CD1c-positive myeloid dendritic cell (primary cell): Measurements from ENCODE around the gene PCSK2.

Experiments used
- DNase-seq: peaks from one replicate; pipeline ENCODE4 v3.0.0-alpha.2; 2016; ENCODE audit errors: extremely low spot score

The PCSK2 gene

DNA sequence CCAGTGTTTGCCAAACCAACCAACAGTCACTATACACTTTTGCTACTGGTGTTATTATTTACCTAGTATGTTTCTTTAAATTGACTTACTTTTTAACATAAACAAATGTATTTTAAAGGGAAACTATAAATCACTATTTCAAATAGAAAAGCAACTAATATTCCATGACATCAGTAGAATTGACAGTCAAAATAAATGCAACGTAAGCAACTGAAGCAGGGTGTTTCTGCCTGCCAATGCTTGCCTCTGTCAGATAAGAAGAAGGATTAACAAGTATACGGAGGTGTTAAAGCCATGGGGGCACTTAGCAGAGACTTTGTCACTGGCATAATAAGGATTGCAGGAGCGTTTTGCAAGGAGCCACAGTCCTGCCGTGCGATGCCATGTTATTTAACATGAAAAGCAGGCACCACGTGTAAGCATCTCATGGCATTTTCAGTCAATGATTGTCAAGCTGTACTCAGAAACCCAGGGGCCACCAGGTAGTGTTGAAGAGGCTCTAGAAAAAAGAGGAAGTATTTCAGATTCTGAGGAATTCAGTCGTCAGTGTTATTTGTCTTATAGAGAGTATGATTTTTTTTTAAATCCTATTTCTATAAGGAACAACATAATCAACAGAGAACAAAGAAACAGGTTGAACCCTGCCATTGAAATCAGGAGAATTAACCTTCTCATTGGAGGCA, 172.6 kb downstream of the PCSK2 start:
- DNase-seq, result no peak

DNA sequence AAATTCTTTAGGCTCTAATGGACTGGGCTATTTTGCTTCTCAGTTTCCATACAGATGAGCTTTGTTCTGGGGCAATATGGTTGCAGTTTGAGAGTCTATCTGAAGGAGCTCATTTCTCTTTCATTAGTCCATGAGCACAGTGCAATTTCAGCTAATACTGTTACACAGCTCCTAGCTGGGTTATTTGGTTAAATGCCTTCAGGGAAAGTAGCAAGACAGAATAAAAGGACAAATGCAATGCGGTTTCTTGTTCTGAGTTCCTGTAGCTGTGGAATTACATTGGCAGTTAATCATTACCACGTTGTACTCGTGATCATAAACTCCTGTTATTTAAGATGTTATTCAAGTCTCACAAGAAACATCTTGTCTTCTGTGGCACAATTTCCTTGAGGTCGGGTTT, 176.6 kb downstream of the PCSK2 start:
- DNase-seq, result no peak

DNA sequence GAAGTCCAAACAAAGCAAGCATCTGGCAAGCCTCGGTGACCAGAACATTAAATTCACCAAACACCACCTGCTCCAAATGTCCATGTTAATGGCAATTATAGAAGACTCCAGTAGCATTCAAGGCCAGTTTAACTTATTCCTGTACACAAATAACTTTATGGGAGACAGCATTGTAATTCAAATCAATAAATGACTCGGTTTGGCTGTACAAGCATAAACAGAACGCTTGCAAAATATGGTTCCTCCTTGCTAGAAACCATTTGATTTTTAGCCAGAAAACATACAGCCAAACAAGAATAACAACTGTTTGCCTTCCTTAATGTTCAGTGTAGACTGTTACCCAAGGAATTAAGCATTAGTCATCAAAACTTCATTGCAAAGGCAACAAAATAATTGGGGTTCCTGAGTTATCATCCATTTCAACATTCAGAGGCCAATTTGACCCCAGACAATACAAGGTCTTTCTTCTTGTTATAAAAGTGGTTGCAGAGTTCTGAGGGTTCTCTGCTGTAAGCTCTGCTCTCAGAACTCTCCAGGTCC, 179.3 kb downstream of the PCSK2 start:
- no peak for DNase-seq

DNA sequence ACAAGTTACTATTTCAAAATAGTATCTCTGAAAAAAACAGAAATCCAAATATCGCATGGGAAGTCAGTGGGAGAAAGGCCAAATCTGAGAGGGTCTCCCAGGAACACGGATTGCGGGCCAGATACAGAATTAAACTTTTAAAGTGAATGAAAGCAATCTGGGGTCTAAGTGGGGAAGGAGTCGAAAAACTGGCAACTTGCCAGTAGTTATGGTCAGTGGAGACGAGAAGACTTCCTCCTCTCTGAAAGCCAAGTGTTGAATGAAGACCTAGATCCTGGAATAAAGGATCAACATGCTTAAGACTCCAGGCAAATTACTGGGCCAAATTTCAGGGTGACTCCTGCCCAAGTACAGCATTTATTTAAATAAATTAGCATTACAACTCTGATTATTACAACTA, 180.7 kb downstream of the PCSK2 start:
- no peak for DNase-seq

DNA sequence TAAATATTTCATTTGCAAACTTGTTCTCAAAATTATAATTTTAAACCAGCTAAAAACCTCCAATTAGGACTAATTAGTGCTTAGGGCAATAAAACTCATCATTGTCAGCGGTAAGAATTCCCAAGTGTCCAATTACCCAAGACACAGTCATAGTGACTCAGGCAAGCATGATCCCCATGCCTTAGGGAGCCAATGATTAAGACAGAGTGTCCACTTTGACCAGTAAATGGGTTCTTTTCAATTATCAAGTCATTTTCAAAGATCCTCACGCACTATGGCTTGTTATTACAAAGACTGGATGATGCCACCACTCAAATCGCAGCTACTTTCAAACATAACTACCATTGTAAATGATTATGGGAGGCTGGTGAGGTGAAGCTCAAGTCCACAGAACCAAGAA, 190.4 kb downstream of the PCSK2 start:
- no peak for DNase-seq

DNA sequence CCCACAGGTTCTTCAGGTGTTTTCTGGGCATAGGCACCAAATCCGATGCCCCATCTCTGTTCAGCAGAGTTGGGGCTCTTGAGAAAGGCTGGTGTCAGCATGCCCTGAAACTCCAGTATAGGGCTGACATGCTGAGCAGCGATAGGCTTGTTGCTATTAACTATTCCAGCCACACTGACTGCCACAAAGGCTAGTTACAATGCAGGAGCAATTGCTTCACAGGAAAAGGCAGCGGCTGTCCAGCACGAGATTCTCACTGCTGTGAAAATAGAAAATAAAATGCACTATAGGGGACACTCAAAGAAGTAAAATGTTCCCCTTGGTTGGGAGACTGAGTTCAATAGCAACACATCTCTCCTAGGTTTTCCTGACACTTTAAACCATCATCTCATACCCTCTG, 191.9 kb downstream of the PCSK2 start:
- DNase-seq, result no peak

DNA sequence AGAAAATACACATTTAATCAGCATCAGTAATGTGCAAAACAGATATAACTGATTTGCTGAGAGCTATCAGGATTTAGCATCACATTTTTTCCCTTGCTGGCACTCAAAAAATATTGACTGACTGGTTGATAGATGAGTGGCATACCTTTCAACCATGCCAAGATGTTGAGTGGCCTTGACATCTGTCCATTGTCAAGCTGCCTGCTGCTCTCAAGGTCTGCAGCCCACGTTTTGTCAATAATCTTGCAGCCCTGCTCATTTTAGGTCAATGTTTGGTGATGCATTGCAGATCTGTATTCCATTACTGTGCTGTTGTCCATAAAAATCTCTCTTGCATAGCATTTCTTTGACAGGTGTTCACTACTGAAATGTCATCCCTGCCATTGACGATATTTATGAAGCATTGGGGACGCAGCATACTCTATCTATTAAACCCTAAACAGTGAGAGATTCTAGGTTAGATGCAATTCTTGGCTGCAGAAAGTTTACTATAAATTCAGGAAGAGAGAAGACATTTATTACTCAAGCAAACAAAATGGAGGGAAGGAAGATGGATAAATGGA, 192.7 kb downstream of the PCSK2 start:
- no peak for DNase-seq

DNA sequence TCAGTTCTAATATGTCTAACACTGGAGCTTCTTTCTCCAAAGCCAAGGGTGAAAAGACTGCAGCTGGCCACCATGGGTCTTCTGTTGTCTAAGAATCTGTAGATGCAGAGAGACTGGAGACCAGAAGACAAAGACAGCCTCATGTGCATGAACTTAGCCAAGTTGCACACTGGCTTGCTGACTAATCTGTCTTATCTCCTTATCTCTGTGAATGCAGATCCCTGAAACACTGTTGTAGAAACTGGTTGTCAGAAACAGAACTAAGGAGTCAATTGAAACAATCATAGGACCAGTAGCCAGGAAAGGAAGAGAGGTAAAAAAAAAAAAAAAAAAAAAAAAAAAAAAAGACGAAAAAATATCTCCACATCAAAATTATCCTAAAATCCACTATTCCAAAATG, 194.7 kb downstream of the PCSK2 start:
- DNase-seq, result no peak

DNA sequence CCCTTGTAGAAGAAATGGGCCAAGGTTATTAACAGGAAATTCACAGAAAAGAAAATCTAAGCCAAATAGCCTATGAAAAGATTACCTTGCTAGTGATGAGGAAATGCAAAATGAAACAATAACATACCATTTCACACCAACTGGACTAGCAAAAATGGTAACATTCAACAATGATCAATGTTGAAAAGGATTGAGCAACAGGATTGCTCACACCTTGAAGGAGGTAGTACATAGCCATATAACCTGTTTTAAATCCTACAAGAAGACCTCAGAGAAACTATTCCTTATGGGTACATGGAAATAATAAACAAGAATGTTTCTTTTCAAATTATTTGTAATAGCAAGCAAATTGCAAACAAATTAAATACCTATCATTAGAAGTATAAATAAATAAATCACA, 196.9 kb downstream of the PCSK2 start:
- DNase-seq, result no peak

DNA sequence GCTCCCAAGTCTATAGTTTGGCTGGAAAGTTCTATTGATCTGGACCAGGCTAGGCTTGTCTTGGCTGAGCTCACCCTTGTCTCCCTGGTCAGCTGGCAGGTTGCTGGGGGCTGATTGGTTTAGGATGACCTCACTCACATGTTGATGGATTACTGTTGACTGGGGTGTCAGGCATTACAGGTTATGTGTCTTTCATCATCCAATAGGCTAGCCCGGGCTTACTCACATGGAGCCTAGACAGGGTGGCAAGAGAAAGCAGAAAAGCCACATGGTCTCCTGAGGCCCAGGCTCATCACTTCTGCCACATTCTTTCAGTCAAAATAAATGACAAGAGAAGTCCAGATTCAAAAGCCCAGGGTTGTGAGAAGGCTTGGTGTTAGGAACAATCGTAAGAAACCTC, 200.8 kb downstream of the PCSK2 start:
- no peak for DNase-seq

DNA sequence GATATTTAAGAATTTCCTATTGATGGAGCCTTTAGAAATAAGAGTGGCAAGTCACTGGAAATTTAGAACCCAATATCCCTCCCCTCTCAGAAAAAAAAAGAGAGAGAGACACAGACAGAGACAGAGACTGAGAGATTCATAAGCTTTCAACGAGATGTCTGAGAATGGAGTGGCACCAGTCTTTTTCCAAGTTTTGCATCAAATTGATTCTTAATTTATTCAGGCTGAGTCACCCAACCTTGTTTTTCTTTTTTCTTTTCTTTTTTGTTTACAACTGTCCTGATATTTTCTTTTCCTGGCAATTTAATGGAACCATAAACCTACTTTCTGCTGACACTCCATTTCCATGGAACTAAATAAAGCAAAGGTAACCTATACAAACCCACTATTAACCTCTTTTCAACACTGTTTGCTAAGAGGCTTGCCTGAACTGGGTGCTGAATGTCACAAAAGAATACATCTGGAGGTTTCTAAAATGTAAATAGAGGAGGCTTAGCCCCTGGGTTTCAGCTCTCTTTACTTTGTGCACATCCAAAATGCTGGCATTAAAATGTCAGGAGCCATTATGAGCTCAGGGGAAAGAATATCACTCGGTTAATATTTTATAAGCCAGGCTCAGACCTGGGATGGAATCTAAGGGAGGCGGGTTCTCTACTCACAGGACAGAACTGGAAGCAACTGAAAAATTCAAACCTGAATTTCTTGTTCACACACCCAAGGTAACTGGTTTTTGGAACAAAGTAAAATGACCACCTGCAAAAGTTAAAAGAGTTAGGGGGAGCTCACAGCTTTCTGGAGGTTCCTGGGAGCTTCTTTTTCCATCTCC, 203.5 kb downstream of the PCSK2 start:
- DNase-seq, result no peak

DNA sequence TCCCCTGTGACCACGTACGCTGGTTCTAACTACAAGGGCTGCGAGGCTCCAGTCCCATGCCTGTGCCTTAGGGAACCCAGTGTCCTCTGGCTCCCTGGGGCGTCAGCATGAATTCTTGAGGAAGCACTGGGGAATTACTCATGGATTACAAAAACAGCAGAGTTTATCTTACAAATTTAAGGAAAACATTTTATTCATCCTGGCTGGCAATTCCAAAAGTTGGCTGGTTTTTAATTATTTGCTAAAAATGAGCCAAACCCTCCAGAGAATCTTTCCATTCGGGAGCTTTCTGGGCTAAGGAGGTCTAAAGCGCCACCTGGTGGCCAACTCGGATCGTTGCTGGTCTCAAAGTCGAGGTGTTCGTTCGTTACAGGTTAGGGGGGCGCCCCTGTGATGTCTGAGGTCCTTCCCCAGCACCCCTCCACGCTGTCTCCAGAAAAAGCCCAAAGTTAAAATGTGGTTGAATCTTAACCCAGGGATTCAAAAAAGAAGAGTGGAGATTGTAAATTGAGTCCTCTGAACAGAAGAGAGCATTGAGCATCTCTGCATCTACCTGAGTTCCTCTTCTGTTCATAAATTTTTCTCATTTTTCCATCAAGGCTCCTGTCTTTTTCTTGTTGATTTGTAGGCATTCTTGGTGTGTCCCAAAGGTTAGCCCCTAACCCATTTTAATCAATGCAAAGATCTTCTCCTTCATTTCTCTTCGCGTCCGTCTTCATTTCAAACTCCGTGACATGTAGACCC, 205.0 kb downstream of the PCSK2 start:
- DNase-seq, result peak; percentile 64

DNA sequence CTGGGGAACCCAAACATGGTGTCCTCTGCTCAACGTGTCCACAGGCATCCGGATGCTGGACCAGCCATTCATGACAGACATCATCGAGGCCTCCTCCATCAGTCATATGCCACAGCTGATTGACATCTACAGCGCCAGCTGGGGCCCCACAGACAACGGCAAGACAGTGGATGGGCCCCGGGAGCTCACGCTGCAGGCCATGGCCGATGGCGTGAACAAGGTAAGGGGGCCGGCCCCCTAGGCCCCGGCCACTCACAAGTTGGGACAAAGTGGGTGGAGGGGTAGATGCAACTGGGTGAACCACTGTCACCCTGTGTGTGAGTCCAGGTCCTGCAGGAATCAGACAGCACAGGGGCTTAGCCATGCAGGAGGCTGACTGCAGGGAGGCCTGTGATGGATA, 209.8 kb downstream of the PCSK2 start:
- DNase-seq, result no peak

DNA sequence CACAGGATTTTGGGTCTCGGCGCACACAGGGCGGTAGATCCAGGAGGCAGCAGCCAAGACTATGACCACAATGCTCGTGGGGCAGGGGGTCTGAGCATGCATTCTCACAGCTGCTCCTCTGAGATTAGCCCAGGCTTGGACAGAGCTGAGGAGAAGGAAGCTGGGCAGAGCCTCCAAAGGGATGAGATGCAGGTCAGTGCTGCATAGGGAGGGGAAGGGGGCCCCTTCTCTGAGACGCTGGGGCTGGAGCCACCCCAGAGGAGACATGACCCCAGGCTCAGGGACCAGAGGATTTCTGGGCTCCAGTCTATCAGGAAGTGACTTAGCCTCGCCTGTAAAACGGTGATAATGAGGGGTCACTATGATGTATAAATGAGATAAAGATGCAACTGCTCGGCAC, 210.4 kb downstream of the PCSK2 start:
- DNase-seq, result no peak

DNA sequence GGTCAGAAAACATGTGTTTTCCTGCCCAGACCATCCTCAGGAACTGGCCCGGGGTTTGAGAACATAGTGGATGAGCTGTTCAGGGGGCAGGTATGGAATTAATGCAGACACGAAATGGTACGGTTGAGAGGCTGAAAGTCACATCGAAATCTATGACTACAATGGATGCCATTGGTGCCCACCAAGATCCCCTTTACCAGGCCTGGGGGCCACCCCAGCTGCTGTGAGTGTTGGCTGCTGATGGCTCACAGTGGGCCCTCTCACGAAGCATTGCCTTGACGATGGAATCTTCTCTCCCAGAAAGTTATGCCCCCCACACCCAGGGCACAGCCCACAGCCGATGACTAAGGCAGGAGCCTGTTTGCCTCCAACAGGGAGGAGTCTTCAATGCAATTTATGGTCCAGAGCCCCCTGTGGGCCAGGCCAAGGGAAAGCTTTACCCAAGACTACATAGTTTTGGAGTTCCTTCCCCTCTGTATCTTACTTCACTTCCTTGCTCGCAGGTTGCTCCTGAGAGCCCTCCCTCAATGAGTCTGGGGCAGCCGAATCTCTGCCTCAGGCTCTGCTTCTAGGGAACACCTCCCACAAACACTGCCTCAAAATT, 211.7 kb downstream of the PCSK2 start:
- DNase-seq, result no peak

DNA sequence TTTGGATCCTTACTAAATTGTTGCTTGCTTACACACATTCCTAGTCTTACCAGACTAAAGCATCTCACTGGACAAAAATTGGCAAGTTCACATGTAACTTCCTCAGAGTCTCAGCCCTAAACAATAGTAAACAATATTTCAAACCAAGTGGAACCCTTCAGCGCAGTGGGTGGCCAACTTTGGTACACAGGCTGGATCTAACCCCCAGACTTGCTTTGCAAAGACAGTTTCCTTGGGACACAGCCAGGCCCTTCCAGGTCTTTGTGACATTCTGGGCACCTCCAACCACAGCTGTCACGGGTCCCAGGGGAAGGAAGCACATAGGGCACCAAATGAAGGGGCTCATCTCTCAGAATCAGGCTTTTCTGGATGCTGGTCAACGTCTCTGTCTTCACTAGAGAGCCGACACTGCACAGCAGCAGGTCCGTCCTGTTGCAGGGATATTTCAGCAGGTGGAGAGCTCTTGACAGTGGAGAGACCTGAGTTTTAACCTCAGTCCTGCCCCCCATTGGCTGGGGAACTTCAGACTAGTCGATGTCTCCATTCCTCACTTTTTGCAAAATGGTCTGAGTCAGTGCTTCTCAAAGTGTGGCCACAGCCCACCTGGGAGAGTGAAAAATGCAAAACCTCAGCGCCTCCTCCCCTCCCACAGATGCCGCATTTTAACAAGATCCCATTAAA, 212.9 kb downstream of the PCSK2 start:
- DNase-seq, result no peak

DNA sequence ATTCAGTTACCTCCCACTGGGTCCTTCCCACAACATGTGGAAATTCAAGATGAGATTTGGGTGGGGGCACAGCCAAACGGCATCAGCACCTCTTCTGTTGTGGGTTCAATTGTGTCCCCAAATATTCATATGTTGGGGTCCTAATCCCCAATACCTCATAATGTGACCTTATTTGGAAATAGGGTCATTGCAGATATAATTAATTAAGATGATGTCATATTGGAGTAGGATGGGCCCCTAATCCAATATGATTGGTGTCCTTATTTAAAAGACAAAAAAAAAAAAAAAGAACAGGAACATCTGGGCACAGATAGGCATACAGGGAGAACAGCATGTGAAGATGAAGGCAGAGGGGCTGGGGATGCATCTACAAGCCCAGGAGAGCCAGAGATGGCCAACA, 214.9 kb downstream of the PCSK2 start:
- DNase-seq, result no peak

DNA sequence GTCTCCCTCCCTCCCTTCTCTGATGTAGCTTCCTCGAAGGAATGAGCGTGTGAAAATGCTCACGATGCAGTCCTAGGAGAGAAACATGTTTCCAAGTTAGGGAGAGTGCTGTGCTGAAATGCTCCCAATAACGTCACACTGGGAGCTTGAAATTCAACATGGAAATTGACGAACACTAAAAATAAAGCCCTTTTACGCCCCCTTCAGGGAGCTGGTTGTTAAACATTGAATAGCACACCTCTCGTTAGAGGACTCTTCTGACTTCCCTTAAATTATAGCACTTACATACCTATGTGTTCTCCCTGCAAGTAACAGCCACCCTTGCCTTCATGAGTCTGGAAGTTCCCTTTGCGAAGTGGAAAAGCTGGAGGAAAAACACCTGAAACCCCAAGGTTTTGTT, 215.7 kb downstream of the PCSK2 start:
- DNase-seq, result no peak

DNA sequence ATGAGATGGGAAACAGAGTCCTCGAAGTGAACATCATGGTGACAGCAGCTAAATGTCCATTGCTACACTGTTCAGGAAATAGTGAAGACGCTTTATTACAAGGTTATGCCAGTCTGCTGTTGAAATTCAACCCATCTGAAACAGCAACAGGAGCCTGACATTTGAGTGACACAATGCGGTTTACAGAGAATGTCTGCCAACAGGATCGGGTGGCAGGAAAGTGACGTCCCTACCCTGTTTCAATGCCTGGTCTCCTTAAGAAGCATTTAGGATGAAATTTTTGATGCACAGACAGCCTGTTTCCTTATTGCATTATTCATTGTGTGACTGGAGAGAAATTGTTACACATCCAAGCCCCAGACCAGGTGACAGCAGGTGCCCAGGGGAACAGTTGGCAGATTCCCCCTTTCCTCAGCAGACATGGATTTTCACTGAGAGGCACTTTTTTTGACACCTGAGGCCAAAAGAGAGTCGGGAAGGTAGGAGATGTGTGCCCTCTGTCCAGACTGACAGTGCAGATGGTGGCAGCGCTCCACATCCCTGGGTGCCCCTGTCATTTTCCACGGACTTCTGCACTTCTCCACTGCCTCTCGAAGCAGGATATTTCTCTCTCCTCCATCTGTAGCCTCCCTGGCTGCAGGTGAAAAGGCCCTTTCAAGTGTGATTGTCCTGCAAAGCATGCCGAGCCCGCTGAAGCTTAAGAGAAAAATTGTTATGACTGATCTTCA, 216.5 kb downstream of the PCSK2 start:
- no peak for DNase-seq

DNA sequence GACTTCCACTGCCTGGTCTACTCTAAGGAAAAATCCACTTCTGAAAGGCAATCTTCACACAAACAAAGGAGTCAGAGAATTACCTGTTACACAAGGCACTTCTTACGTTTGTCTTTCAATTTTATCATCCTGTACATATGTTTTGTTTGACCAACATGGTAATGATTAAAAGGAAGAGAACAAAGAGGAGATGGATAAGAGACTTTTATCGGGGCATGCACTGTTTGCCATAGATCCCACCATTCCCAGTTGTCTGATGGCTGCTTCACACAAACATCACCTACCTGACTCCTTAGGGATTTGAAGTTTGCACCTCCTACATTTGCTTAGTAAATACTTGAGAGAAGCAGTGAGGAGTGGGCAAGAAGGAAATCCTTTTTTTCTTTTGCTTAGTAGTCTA, 217.3 kb downstream of the PCSK2 start:
- no peak for DNase-seq

DNA sequence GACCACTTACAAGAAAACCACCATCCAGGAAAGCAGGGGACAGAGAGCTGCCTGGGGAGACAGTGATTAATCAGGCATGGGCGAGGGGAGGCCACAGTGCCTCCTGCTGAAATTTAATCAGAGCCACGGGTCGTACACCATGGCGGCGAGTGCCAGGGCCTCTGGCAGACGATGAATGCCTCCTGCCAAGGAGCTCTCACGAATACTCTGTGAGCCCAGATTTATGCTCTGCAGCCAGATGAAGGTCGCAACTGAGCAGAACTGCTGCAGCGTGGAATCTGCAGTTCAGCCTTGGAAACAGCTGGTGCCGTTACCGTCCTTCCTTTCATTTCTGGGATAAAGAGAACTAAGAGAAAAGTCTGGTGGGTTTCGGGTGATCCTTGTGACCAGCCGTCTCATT, 218.7 kb downstream of the PCSK2 start:
- no peak for DNase-seq
